ENCODE data around the gene MT1G. TPM values are rescaled to one million over a fixed set of nuclear protein-coding genes. Genes with fewer than 3 reads are reported as not detected.

The MT1G gene
- total RNA-seq, 1 donor from 2014 or later = 23.7 TPM

GRCh38 chr16:56637814-56638750 is 29.8 kb downstream of the MT1G start, which contains the start of gene MT1A:
Gene MT1A (plus strand): TSS chr16:56638666. CDS start chr16:56638739, 73 bp downstream.
- Histone ChIP-seq H3K9me3 (no peaks in the 10 kb centered on the region), H3K4me1 (peaks cover 23% of the 10 kb centered on the region), H3K27ac (no peak within 1 kb of the TSS), H3K36me3 (no peaks in the 10 kb centered on the region), H3K27me3 (peaks cover 40% of the 10 kb centered on the region), H3K4me3 (peak within 1 kb of the TSS; percentile 51)
- TF ChIP-seq CTCF (IDR thresholded peaks at IDR 0.05) = no peak
- intact Hi-C loops (cut with DNase I) = no loop called here
- DNase-seq = peak; percentile 83
- peak; percentile 80 for ATAC-seq

DNA sequence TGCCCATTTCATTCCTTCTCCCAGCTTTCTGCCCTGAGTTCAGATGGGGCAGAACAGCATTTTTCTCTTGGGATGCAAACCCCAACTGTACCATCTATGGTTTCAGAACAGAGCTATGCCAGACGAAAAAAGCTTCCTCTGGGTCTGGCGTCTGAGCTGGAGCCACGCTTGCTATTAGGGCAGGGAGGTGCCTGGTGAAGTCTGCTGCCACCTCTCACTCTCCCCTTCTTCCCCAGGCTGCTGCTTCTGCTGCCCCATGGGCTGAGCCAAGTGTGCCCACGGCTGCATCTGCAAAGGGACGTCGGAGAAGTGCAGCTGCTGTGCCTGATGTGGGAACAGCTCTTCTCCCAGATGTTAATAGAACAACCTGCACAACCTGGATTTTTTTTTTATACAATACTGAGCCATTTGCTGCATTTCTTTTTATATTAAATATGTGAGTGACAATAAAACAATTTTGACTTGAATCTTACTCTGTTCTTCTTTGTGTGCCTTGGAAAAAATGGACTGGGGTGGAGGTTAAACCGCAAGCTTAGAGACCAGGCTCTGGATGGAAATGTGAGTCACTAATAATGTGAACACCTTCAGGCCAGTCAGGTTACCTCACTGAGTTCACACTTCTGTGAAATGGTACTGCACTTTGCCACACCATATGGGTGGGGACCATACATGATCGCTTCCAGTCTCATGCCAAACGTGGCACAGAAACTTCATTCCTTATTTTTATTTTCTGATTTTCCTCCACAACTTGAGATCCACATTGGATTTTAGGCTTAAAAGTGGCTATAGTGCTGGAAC is 31.1 kb downstream of the MT1G start:
- Histone ChIP-seq H3K4me3 (no peak overlapping the region), H3K9me3 (no peaks in the 10 kb centered on the region), H3K27me3 (peaks cover 40% of the 10 kb centered on the region), H3K4me1 (peaks cover 22% of the 10 kb centered on the region), H3K27ac (no peak overlapping the region), H3K36me3 (no peaks in the 10 kb centered on the region)
- intact Hi-C loops (cut with DNase I) = no loop called here
- no peak for DNase-seq
- ATAC-seq = no peak
- TF ChIP-seq CTCF (IDR thresholded peaks at IDR 0.05) = no peak

DNA sequence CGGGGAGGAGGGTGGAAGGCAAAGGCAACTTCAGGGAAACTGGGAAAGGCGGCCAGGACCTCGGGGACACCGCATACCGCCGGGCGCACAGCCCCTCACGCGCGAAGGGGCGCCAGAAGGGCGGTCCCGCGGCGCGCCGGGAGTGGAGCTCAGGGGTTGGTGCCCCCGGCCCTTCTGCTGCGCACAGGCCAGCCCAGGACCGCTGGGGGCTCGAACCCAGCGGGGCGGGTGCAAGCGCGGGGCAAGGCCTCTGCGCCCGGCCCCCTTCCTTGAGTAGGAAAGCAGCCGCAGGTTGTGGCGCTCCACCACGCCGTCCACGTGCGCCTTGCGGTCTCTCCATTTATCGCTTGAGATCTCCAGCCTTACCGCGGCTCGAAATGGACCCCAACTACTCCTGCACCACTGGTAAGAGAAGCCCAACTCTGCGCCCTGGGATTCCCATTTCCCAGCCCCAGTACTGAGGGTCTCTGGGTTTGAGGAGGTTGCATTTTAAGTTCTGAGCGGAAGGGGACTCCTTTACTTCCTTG is 32.4 kb downstream of the MT1G start:
- intact Hi-C loops (cut with DNase I) = no loop called here
- DNase-seq (no peak), ATAC-seq (no peak)
- no peak for TF ChIP-seq CTCF (IDR thresholded peaks at IDR 0.05)
- Histone ChIP-seq H3K4me1 (peaks cover 22% of the 10 kb centered on the region), H3K36me3 (no peaks in the 10 kb centered on the region), H3K27me3 (peaks cover 40% of the 10 kb centered on the region), H3K4me3 (peak overlapping the region; percentile 10), H3K9me3 (no peaks in the 10 kb centered on the region), H3K27ac (no peak overlapping the region)

DNA sequence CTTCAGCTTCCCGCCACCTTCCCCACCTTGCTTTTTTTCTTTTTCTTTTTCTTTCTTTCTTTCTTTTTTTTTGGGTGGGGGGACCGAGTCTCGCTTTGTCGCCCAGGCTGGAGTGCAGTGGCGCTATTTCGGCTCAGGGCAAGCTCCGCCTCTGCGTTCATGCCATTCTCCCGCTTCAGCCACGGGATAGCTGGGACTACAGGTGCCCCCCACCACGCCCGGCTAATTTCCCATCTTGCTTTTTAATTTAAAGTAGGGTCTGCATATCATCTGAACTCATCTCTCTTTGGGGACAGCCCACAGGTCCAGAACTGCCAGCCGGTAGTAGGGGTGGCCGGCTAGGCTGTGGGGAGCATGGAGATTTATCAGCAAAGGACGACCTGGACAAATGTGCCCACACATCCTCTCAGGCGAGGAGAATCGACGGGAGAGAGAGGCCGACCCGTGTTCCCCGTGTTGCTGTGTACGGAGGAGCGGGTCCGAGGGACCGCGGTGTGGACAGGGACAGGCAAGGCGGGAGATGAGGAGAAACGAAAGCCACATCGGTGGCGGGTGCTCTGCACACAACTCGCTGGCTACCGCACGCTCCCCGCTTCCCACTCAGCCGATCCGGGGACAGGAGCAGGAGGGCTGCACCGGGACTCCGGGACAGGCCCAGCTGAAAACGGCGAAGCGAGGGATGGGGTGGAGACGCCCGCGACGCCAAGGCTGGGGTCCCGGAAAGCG is 33.0 kb downstream of the MT1G start:
- peaks cover 40% of the 10 kb centered on the region for H3K27me3 ChIP-seq
- H3K36me3 ChIP-seq = no peaks in the 10 kb centered on the region
- no peak for DNase-seq
- H3K27ac ChIP-seq = no peak overlapping the region
- H3K9me3 ChIP-seq = no peaks in the 10 kb centered on the region
- intact Hi-C loops (cut with DNase I) = no loop called here
- peak overlapping the region; percentile 10 for H3K4me3 ChIP-seq
- peaks cover 22% of the 10 kb centered on the region for H3K4me1 ChIP-seq
- TF ChIP-seq CTCF (IDR thresholded peaks at IDR 0.05) = no peak
- no peak for ATAC-seq

- ATAC-seq (no peak), DNase-seq (no peak)
- H3K4me1 ChIP-seq = peaks cover 15% of the 10 kb centered on the region
- peak overlapping the region; percentile 83 for H3K27ac ChIP-seq
- intact Hi-C loops (cut with DNase I) = no loop called here
- no peaks in the 10 kb centered on the region for H3K9me3 ChIP-seq
- H3K4me3 ChIP-seq = peak overlapping the region; percentile 46
- peaks cover 29% of the 10 kb centered on the region for H3K27me3 ChIP-seq
- no peak for TF ChIP-seq CTCF (IDR thresholded peaks at IDR 0.05)
- H3K36me3 ChIP-seq = no peaks in the 10 kb centered on the region
These were observed 34.3 kb downstream of the MT1G start for GRCh38 chr16:56633535-56633934.

Data from upper lobe of right lung (tissue), 1 donor.